GM19455 (cell line): ENCODE measurements around the gene VWF.
"Not testable (repeated sequence)": the region's sequence is repeated elsewhere in the genome, so short reads cannot be mapped to it uniquely, and the experiment has no call there.

Experiments
- ATAC-seq: cut with Tn5 transposase; IDR thresholded peaks from one replicate; pipeline ENCODE4 v1.9.1; 2021; ENCODE audit not compliant: unreplicated experiment

Gene VWF

GRCh38 chr12:6146509-6146908 lies 22.0 kb upstream of the VWF start:
- no peak for ATAC-seq

GRCh38 chr12:6145564-6145963 lies 21.1 kb upstream of the VWF start:
- no peak for ATAC-seq

DNA sequence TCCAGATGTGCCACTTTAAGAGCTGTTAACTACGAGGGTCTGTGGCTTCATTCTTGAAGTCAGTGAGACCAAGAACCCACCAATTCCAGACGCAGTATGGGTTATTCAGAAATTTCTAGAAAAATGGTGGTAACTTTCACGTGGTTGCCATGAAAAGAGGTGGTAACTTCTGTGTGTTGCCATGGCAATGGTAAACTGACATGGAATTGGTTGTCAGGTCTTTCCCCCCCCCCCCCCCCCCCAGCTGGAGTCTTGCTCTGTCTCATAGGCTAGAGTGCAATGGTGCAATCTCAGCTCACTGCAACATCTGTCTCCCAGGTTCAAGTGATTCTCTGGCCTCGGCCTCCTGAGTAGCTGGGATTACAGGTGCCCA lies 18.8 kb upstream of the VWF start:
- no peak for ATAC-seq

- not testable (repeated sequence) for ATAC-seq
Measured at GRCh38 chr12:6142368-6143302, 18.2 kb upstream of the VWF start.

DNA sequence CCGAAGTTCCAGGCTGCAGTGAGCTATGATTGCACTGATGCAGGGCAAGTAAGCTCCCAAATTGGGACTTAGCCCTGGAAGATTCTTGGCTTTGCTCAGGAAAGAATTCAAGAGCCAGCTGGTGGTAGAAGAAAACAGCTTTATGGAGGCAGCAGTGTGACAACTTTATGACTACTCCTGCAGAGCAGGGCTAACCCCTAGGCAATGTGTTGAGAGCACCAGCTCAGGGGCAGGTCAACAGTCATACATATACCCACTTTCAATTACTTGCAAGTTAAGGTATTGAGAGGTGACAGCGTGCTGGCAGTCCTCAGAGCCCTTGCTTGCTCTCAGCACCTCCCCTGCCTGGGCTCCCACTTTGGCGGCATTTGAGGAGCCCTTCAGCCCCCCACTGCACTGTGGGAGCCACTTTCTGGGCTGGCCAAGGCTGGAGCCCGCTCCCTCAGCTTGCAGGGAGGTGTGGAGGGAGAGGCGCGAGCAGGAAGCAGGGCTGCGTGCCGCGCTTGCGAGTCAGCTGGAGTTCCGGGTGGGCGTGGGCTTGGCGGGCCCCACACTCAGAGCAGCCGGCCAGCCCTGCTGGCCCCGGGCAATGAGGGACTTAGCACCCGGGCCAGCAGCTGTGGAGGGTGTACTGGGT lies 17.4 kb upstream of the VWF start:
- not testable (repeated sequence) for ATAC-seq

DNA sequence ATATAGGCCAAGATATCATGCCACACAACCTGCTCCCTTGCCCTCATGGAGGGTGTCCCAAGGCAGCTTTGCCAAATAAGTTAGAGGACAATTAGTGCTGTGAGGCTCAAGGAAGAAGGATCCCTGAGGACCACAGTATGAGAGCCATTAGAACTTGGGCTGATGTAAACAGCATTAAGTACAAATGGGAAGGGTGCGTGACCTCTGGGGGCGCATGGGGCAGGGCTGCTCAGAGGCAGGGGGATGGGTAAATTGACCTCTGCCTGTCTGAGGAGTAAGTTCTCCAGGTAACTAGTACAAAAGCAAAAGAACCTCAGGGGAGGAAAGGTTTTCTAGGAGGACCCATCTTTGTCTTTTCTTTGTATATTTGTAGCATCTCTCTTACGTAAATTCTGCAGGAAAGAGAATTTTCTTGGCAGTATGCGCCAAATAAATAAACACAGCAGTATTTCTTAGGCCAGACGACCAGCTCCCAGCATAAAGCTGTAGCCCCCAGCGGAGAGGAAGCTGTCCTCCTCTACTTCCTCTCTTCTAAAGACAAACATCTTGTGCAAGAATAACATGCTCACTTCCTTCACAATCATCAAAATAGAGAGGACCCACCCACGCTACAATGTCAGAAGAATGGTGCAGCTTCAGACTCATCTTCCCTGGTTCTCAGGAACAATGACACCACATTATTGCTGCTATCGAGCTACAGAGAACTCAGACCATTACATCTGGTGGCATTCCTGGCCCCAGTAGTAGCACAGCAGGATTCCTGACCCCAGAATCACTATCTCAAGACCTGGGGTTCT lies 16.4 kb upstream of the VWF start:
- no peak for ATAC-seq

DNA sequence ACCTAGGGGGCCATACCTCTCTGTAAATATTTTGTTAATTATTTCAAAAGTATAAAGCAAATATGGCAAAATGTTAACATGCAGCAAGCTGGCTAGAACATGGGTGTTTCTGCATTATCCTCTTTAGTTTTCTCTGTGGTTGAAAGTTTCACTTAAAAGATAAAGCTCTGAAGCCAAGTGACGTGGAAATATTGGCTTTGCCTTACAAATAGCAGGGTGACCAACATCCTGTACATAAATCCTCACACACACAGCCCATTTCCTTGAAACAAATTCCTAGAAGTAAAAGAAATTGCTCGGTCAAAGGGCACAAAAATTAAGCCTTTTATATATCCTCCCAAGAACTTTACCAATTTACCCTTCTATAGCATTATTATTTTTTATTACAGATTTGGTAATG lies 10.6 kb upstream of the VWF start:
- no peak for ATAC-seq

DNA sequence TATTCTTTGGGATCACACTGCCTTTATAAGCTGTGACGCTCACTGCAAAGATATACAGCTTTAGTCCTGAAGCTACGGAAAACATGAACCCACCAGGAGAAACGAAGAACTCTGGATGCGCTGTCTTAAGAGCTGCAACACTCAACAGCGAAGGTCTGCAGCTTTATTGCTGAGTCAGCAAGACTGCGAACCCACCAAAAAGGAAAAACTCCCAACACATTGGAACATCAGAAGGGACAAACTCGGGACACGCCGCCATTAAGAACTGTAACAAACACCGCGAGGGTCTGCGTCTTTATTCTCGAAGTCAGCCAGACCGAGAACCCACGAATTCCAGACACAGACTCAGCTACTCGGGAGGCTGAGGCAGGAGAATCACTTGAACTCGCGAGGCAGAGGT lies 9.2 kb upstream of the VWF start:
- no peak for ATAC-seq

DNA sequence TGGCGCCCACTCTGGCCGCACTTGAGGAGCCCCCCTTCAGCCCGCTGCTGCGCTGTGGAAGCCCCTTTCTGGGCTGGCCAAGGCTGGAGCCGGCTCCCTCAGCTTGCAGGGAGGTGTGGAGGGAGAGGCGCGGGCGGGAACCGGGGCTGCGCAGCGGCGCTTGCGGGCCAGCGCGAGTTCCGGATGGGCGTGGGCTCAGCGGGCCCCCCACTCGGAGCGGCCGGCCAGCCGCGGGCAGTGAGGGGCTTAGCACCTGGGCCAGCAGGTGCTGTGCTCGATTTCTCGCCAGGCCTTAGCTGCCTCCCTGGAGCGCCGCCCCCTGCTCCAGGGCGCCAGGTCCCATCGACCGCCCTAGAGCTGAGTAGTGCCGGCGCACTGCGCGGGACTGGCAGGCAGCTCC lies 8.0 kb upstream of the VWF start:
- ATAC-seq: no peak

- ATAC-seq: no peak
Measured at GRCh38 chr12:6125310-6125608, 789 bp upstream of the VWF start.

DNA sequence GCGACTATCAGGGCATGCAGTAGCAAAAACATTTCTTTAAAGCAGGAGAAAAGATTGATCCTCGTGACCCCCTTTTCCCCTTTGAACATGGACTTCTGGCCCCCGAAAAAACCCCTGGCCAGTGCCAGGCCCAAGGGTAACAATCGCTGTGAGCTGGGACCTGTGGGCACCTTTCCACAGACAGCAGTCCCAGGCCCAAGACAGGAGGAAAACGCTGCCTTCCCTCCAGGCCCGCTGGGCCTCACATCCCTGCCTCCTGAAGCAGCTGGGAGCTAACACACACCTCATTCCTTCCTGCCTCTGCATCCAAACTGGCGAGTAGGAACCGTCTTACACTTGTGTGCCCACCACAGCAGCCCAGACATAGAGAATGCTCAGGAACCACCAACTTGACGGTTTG lies 1.2 kb downstream of the VWF start:
- no peak for ATAC-seq

- ATAC-seq: no peak
Measured at GRCh38 chr12:6122201-6122600, 2.3 kb downstream of the VWF start.

DNA sequence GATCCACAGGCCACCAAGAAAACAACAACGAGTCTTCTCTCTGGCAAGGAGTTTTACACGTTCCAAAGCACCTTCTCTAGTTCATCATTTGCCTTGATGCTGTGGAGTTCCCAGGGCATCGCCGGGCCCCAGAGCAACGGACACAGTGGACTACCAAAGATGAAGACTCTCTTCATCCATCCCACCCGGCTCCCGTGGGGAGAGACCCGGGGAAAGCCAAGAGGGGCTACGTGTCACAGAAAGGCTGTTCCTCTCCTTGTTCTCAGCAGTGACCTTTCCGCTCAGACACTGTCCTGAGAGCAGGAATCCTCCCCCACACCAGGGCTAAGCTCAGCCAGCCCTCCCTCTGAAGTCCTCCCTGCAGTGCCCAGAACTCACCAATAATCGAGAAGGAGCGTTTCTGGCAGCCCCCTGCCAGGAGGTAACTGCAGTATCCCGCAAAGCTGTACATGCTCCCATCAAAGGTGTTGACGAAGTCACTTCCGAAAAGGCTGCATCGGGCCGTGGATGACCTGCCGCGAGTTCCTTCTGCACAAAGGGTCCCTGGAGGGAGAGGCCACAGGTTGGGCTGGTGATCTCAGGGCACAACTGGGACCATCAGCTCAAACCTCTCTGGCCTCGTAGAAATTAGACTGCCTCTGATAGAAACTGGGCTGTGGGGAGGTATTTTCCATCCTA lies 3.5 kb downstream of the VWF start:
- no peak for ATAC-seq

- no peak for ATAC-seq
Measured at GRCh38 chr12:6118891-6119568, 5.4 kb downstream of the VWF start.

GRCh38 chr12:6116471-6117021 lies 7.9 kb downstream of the VWF start:
- no peak for ATAC-seq

GRCh38 chr12:6115389-6115788 lies 9.1 kb downstream of the VWF start:
- no peak for ATAC-seq

- no peak for ATAC-seq
Measured at GRCh38 chr12:6114476-6114870, 10.0 kb downstream of the VWF start.

DNA sequence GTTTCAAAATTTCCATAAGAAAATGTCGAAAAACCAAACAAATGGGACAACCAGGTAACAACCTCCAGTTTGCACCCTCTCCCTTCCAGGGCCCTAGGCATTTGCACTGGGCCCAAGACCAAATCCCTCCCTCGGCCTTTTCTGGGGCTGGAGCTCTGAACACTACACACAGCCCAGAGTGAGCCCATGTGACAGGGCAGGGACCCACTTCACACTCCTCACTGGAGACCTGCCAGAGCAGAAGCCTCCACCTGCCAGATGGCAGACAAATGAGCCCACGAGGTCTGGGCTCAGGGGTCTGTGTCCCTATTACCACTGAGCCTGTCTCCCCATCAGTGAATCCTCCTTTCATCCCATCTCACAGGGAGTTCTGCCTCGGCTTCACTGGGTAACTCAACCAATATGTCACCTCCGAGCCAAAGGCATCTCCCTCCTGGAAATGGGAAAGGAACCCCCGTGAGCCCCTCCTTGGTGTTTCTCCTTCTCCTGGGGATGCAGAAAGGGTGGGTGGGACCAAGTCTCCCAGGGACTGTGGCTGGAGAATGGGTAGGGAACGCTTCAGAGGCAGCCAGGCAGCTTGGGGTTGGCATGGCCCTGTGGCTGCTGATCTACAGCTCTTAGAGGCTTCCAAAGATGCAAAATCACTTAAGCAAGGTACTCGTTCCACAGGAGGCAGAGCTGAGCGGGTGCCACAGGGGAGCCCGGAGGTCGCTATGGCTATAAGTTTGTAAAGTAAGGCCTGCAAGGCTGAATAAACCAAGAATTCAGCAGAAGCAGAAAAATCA lies 10.6 kb downstream of the VWF start:
- no peak for ATAC-seq

- ATAC-seq: no peak
Measured at GRCh38 chr12:6112004-6112403, 12.5 kb downstream of the VWF start.

GRCh38 chr12:6110006-6110405 lies 14.5 kb downstream of the VWF start:
- ATAC-seq: no peak
